Stimulated activated CD4-positive, alpha-beta T cell treated with anti-CD3 and anti-CD28 coated beads, Interleukin-1b, Interleukin-23, amount 100 ng/mL, for 4 hours (primary cell): ENCODE results near the gene NUMA1.

Experiments used
- DNase-seq, 2 donors: peaks; one replicate each; pipeline ENCODE4 v3.0.0-alpha.2; 2020; ENCODE audit warnings: low read depth in 2 of 2

Gene NUMA1

DNA sequence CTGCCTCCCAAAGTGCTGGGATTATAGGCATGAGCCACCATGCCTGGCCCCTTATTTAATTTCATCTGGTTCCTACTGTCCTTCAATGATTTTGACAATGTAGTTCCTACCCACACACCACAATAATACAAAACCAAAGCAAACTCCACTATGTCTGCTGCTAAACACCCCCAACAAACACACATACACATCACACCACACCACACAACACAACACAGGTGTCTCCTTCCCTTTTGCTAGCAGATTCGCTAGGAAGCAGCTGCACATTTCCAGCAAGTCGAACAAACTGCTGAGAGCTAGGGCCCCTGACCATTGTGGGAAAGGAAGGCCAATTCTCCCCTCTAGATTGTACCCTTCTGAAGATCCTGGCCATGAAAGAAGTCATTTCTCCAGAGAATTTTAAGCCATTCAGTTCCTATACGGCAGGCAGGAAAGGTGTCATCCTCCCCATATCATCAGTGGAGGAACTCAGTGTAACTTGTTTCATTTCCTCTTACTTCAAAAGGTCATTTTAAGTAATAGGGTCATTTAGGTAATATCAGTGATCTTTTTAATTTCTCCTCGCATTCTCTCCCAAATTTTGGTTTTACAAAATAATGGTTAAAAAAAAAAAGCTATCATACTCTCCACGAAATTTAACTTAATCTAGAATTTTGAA, 18.5 kb downstream of the NUMA1 start:
- DNase-seq, result no peak

DNA sequence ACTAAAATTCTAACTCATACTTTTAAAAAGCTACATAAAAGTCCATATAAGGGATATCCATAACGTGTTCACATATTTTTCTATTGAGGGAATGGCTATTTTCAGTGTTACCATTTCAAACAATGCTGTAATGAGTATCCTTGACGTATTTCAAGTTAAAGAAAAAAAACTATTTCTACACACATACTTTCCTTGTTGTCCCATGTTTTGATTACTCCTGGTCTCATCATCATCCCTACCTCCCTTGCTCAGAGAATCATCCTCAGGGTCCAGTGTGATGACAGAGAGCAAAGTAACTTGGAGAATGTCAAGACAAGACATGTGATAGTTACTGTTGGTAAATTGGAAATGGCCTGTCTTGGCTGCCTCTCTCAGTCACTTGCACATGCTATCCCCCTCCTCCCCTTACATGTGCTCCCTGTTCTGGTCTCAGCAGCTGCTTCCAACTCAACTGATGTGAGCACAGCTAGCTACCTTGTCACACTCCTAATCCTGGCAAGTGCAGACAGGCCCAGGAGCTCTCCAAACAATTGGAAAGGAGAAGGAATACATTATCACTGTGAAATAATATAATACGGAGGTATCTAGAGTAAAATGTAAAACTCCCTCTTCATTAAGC, 21.8 kb downstream of the NUMA1 start:
- DNase-seq, result no peak

DNA sequence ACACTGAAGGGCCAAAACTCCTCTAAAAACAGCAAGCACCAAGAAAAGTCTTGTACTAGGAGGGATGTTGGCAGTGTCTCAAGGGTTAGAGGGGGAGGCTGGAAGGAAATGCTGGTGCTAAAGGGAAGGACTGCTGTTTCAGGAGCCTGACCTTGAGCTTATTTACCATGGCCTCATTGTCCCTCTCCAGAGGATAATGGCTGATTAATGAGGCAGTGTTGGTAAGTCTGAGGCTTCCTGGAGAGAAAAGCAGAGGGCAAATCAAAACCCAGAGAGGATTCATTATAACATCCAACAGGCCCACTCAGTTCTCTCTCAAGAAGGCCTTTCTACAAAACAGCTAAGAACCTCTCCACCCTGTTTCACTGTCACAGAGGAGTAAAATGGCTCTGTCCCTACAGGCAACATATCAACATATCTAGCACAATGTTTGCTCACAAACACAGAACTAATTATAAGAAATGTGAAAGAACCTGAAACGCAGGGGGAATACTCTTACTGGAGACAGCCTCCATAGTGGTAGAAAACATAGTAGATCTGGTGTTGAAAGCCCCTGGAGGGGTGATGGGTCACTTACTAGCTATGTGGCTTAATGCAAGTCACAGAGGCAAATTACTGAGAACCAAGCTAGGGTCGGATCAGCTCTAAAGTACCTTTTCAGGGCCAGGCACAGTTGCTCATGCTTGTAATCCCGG, 31.4 kb downstream of the NUMA1 start:
- DNase-seq, result no peak

DNA sequence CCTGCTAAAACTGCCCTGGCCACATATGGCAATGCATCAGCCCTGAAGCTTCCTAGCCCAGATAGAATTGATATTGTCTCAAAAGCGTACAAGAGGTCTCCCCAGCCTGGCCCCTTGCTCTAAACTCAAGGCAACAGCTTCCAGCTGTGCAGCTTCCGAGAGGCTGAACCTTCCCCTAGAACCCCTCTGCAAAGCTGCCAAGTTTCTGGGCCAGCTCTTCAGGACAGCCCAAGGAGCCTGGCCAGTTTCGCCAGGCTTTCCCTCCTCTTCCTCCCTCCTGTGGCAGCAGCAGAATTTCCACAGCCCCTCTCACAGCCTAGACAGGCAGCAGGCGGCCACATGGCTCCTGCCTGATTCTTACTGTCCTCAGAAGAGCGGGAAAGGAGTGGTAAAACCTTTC, 34.5 kb downstream of the NUMA1 start:
- no peak for DNase-seq

DNA sequence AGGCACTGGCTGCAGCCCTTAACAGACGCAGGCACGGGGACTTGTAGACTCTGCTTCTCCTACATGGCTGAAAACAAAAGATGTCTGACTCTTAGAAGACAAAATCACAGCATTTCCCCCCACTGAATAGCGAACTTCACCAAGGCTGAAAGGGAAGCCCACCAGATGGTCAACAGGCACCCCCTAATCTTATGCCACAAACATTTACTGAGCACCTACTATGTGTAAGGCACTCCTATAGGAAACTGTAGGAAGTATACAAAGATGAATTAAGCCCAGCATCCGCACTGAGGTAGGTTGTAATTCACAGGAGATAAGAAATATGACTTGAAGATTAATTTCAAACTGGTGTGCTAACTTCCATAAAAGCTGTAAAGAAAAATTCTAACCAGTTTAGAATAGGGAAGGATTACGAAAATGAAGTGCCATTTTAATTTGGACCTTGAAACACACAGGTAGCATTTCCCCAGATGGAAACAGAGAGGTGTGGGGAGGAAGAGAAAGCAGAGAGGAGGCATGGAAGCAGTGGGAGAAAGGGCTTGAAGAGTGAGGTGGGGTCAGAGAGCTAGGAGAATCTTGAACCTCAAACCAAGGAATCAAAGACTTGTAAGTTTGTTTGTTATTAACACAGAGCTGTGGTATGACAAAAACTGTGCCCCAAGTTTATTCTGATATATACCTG, 38.1 kb downstream of the NUMA1 start:
- DNase-seq, result no peak

DNA sequence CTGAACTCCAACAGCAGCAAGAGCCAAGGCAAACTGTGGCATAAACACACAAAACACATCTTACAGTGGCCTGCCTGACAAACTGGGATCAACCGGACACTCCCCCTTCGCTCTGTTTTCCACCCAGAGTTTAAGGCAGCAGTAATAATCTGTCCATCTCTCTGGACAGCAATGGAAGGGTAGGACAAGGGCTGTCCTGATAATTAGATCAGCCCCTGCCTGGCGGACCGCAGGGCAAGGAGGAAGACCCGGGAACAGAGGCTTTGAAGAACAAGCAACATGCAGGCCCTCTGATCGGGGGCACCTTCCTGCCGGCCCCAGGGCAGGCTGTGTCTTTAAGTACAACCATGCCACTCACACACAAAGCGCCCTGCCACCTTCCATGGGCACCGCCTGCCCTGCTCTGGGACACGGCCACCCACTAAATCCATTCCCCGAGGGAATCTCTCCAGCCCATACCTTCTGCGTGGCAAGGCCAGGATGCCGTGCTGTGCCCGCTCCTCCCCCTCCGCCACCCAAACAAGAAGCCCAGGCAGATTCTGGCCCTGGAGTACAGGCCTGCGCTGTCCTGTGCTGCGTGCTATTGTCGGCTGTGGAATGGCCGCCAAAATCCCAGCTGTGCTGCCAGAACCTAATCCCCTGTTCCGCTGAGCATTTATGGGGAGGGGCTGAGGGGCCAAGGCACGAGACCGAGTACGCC, 38.8 kb downstream of the NUMA1 start:
- DNase-seq, result peak in 1 of 2 donors; percentile 16

DNA sequence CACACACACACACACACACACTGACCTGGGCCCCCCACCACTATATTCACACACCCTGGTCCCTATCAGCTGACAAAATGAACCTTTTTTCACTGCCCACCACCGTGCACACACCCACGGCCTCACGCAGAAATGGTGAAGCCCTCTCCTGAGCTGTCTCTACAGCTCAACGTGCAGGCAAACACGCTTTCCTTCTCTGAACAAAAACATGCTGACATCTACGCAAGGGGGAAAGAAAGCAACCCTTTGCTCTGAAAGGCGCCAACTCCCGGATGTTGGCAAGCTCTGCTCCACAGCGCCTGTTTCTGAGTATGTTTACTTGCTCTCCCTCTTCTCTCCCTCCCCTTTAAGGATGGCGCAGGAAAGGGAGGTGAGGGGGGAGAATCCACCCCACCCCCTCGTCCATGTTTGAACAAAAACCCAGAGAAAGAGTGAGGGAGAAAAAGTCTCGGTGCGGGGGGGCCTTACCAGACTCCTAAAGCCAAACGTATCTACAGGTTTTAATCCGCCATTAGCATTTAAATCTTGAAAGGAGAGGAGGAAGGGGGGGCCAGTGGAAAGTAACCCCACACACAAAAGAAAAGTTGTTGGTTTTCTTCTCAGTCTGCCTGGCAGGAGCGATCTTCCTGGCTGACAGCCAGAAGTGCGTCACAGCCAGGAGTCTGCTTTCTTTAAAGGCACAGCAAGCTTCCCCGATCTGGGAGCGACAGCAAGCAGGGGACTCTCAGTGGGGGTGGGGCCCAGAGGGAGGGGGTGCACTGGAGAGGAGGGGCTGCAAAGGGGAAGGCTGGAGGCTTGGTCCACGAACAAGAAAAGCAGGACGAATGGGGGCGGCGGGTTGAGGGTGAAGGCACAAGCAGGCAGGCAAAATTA, 39.6 kb downstream of the NUMA1 start:
- DNase-seq, result peak; percentile 45 to 63

DNA sequence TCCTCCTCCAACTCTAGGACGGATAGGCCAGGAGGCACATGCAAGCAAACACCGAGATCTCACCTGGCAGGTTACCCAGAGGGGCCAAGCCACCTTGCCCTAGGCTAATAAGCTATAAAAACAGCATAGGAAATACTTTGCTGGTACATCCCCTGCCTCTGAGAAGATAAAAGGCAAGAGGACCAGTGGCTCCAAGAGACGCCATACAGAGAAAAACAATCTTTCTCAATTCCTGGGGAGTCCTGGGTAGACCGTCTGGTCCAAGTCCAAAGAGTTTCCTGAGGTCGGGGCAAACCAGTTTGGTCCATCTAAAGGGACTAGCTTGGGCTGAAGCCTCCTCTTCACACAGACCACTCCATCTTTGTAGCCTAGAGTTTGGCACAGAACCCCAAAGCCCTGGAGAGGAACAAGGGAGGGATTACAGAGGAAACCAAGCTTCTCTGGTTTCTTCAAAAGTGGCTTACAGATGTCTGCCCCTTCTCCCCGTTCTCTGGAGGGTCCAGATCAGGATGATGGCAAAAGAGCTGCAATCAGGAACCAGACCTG, 40.4 kb downstream of the NUMA1 start:
- DNase-seq, result no peak

DNA sequence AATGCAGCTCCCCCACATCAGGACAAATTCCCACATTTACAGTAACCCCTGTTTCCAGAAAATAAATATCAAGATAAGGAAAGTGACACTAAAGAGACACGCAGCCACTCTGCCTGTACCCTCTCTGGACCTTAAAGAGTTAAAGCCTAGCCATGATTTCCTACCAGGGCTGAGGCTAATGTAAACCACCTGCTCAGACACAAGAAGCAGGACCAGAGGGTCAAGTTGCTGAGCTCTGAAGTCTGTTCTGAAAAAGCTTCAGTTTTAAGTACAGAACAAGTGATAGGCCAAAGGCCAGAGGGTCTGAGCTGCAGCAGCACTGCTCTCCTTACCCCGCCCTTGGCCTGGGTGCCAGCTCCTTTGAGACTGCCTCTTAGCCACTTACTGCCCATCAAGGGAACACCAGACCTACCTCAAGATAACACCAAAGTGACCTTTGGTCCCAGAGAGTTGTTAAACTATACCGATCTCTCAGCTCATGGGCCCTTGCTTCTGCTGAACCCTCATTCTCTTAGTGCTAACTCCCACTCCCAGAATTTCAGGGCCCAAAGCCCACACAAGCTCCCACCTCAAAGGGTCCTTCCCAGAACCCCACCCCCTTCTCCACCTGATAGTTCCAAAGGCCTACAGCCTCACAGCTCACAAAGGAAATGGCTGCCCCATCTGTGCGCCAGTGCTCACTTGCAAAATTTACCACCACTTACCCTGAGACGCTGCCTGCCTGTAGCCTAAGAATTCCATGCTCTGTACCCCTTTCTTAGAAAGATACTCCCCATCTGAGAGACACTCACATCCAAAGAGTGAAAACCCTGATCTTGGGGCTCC, 41.1 kb downstream of the NUMA1 start:
- no peak for DNase-seq

DNA sequence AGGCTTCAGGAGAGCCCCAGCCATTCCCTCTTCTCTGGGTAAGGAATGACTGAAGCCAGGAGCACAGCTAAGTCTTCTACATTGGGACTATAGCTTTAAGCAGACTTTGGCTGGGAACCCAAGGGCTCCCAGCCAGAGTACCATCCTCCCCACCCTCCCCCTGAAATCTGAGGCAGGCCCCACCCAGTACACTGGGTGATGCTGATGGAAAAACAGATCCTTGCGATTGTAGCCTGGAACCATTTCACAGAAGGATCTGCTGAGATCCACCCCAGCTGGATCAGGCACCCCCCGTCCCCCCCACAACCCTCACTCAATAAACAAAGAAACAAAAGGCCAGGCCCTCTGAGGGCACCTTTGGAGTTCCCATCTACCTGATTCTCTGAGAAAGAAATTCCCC, 41.9 kb downstream of the NUMA1 start:
- no peak for DNase-seq

DNA sequence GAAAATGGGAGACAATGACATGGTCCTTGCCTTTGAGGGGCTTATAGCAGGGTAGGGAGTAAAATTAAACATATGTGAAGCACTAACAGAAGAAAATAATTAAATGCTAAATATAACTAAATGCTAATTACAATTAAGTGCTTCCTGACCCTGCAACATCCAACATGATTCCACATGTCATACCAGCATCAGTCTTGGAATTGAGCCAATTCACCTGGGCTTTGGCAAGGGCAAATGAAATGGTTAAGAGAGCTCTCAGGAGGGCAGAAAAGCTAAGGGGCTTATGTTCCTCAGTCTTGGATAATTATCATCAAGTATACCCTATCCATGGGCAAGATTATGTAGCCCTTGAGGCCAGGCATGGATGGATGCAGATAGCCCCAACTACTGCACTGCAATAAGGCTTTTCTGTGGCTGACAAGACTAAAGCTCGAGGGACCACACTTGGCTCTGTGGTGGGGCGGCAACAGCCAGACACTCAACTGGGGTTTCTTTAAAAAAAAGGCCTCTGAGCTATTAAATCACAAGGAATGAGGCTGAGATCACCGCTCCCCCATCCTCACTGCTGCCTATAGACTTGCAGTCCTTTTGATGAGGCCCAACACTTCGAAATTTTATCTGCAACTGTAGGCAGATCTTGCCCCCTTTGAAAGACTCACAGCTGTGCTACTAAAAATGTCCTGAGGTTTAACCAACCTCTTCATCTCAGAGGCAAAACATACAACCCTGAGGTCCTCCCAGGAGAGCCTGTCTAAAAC, 42.6 kb downstream of the NUMA1 start:
- no peak for DNase-seq

DNA sequence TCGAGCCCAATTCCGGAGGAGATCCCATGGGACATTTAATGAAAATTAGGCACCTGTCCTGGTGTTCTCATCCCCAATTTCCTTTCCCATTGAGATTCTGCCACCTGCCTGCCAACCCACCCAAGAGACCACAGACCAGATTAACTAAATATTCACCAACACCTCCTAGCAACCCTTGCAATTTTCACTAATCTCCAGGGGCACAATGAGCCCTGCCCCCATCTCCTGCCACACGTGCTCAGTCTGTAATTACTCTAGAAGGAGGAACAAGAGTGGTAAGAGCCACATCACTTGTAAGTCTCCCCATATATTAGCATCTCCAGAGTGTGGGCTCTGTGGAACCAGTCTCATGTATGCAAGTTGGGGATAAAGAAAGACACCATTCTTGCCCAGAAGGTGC, 43.7 kb downstream of the NUMA1 start:
- DNase-seq, result no peak

DNA sequence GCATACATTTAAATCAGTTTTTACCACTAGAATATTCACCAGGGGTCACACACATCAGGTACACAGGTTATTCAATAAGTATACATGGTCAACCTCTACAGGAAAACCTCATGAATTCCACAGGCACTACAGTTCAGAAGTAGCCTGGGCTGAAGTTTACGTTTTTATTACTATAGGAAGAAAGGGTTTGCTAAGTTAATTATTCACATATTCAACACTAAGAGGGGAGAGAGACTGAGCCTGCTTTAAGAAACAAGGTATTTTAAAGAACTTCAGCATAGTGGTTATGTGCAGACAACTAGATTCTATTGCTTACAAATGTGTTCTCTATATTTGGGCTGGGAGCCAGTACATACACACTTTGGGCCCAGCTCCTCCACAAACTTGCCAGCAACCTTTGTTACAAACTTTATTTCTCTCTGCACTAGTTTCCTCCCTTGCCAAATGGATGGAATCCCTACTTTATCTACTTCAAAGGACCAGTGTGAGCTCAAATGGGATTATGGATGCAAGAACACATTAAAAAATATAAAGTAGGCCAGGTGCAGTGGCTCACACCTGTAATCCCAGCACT, 49.8 kb downstream of the NUMA1 start:
- no peak for DNase-seq

DNA sequence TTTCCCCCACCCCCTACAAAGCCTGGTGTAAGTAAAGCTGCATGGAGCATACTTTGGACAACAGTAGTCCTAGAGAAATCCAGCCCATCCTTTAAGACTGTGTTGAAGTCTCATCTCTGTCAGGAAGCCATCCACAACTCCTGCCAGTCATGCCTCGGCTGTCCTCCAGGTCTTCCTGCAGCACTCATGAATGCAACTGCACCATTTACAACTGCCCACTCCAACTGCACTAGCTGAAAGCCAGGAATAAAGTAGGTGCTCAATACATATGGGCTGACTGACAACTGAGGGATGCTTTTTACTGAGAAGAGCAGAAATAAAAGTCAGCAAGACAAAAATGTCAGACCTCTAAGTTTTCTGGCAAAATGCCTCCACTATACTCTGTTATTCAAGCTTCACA, 54.3 kb downstream of the NUMA1 start:
- DNase-seq, result no peak

DNA sequence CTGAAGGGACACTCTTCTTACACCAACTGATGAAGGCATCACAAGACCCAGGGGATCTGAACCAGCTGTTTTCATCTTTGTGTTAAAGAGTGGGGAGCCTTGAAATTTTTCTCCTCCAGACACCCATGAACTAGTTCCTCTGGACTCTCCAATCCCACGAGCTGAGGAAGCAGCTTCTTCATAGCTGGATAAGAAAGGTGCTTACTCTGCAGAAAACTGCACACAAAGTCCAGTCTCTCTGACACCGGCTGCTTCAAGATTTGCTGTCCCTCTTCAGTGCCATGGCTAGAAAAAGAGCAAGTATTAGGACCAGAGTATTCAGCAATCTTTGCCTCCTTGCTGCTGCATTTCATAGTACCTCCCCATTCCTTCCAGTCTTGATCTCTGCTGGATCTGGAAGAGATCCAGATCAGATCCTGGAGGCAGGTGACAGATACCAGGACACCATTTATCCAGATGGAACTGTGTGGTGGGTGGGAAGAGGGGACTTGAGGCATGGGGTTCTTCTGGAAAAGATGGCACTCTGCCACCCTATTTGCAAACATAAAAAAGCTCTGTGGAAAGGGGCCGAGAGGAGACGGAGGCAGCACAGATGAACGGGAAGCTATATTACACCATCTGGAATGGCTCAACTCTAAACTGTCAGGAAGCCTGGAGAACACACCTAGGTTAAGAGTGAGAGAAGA, 56.1 kb downstream of the NUMA1 start:
- DNase-seq, result no peak

DNA sequence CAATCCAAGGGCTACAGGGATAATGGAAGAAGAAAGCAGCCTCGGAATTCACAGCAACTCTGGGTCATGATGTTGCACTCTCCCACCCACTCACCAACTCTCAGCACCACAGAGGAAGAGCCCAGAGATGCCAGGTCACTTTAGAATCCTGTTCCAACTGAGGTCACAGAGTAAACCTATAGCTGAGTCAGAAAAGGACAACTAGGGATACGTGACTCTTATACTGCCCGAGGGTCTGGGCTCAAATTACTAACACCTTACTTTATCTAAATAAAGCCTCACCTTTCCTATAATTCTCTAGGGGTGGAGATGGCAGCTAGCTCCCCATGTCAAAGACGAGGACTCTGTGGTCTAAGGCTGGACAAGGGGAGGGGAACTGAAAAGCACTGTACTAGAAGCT, 57.0 kb downstream of the NUMA1 start:
- no peak for DNase-seq

DNA sequence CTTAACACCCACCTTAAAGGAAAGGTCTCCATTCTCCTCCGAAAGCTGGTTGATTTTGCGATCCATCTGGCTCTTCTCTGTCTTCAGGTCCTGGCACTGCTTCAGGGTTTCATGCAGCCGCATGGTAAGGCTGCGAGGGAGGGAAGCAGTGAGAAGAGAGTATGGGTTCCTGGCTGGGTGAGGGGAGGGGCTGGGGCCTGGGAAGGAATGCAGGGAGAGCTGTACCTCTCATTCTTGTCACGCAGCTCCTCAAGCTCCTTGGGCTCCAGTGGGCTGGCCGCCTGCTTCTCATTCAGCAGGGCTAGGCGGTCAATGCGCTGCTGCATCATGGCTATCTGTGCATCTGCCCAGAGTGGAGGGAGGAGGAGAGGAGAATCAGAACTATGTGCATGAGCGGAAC, 62.2 kb downstream of the NUMA1 start:
- no peak for DNase-seq

DNA sequence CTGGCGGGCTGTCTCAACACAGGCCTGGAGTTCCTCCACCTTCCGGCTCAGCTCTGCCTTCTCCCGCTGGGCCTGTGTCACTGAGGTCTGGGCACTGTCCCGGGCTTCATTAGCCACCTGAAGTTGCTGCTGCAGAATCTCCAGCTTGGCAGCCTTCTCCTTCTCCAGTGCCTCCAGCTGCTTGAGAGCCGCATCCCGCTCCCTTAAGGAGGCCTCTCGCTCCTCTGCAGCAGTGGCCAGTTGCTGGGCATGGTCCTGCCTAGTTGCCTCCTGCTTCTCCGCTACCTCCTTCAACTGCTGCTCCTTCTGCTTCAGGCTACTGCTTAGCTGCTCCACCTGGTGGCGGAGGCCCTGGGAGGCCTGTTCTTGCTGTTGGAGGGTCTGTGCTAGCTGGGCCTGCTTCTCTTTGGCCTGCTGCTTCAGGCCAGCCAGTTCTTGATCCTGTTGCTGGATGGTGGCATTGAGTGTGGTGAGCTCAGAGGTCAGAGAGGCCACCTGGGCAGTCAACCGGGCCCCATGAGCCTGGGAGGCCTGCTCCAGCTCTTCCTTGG, 64.8 kb downstream of the NUMA1 start:
- no peak for DNase-seq
